MCF 10A (cell line): ENCODE data around the gene IFIT5. TPM values are rescaled to one million over a fixed set of nuclear protein-coding genes. Genes with fewer than 3 reads are reported as not detected.

Experiments
- BruUV-seq: library from RNA; stranded (reverse); fragments of 400-500 nt; replicated peaks from 2 replicates; lab custom pipeline; 2021; lab: Mats Ljungman, UMichigan
- CTCF ChIA-PET: fragments of 300-600 bp; sonication (Branson Sonifier 250); formaldehyde crosslinking; extraction: SDS; loops from one replicate; lab custom pipeline; 2021; ENCODE audit warnings: antibody characterized with exemption, inconsistent platforms; lab: Yijun Ruan, JAX
- POLR2A ChIA-PET: fragments of 300-600, 350-650 bp; sonication (Branson Sonifier 250); formaldehyde crosslinking; extraction: SDS; loops from one replicate; lab custom pipeline; 2020; ENCODE audit warnings: antibody characterized with exemption, inconsistent platforms; lab: Yijun Ruan, JAX
- DNase-seq: peaks from one replicate; pipeline ENCODE4 v3.0.0-alpha.2; 2018; ENCODE audit not compliant: unreplicated experiment
- H3K27ac Mint-ChIP-seq: one replicate; pipeline ENCODE4 v1.8.0; 2022; ENCODE audit warnings: mild to moderate bottlenecking, low read depth, mixed read lengths; ENCODE audit not compliant: unreplicated experiment
- H3K27me3 Mint-ChIP-seq: one replicate; pipeline ENCODE4 v1.8.0; 2022; ENCODE audit warnings: mixed read lengths; ENCODE audit not compliant: insufficient read depth, unreplicated experiment
- H3K36me3 Mint-ChIP-seq: one replicate; pipeline ENCODE4 v1.8.0; 2022; ENCODE audit warnings: mild to moderate bottlenecking, moderate library complexity, mixed read lengths; ENCODE audit not compliant: insufficient read depth, unreplicated experiment
- H3K4me1 Mint-ChIP-seq: one replicate; pipeline ENCODE4 v1.8.0; 2022; ENCODE audit warnings: mixed read lengths; ENCODE audit not compliant: insufficient read depth, unreplicated experiment
- H3K4me3 Mint-ChIP-seq: one replicate; pipeline ENCODE4 v1.8.0; 2022; ENCODE audit warnings: mild to moderate bottlenecking, moderate library complexity, mixed read lengths; ENCODE audit not compliant: unreplicated experiment
- H3K9me3 Mint-ChIP-seq: one replicate; pipeline ENCODE4 v1.8.0; 2022; ENCODE audit warnings: mixed read lengths; ENCODE audit not compliant: unreplicated experiment
- CTCF ChIP-seq: fragments of 200-600 bp; IDR thresholded peaks from one replicate; pipeline ENCODE4 v1.8.0; 2022; ENCODE audit warnings: antibody characterized with exemption, mild to moderate bottlenecking; ENCODE audit not compliant: unreplicated experiment
- intact Hi-C: fragments of 100-400 bp; cut with micrococcal nuclease; formaldehyde crosslinking; loops from 2 replicates; pipeline ENCODE4 v1.14.1; 2022
- total RNA-seq: library from RNA; stranded (reverse); gene quantifications from 2 replicates; pipeline ENCODE4 v1.2.3, GENCODE V29; 2022

Gene IFIT5
- total RNA-seq, 1 experiment from 2014 or later = 11.2 TPM

- H3K4me3 Mint-ChIP-seq = no peak overlapping the region
- no peaks in the 10 kb centered on the region for H3K27me3 Mint-ChIP-seq
- no peak for TF ChIP-seq CTCF
- H3K27ac Mint-ChIP-seq = no peak overlapping the region
- intact Hi-C loops = no loop called here
- BruUV-seq = no TSS peak
- CTCF ChIA-PET = interaction anchor here (0.5 to 1.7 kb wide), 4 partner anchors 10 to 1385 kb away, joined by 4 to 6 read pairs (median 5); no protein-coding TSS in a partner anchor
- POLR2A ChIA-PET = interaction anchor here (1.2 to 1.4 kb wide), 2 partner anchors 36 to 139 kb away, joined by 3 read pairs; partner anchors contain the start of gene IFIT5
- no peaks in the 10 kb centered on the region for H3K9me3 Mint-ChIP-seq
- H3K36me3 Mint-ChIP-seq = no peaks in the 10 kb centered on the region
- DNase-seq = no peak
- H3K4me1 Mint-ChIP-seq = peaks cover 4% of the 10 kb centered on the region
These were observed 35.3 kb upstream of the IFIT5 start for GRCh38 chr10:89379103-89379502.

- Mint-ChIP-seq H3K4me3 (no peak overlapping the region), H3K27me3 (no peaks in the 10 kb centered on the region), H3K4me1 (no peaks in the 10 kb centered on the region), H3K36me3 (no peaks in the 10 kb centered on the region), H3K9me3 (no peaks in the 10 kb centered on the region), H3K27ac (no peak overlapping the region)
- intact Hi-C loops = no loop called here
- no peak for DNase-seq
- TF ChIP-seq CTCF = no peak
- BruUV-seq = no TSS peak
- CTCF ChIA-PET = no interaction called here
- POLR2A ChIA-PET = interaction anchor here (0.7 kb wide), 1 partner anchor 17 kb away, joined by 3 read pairs; no protein-coding TSS in a partner anchor
These were observed 31.6 kb upstream of the IFIT5 start for GRCh38 chr10:89382757-89383156.

GRCh38 chr10:89384474-89385340 is 29.7 kb upstream of the IFIT5 start:
- TF ChIP-seq CTCF = no peak
- Mint-ChIP-seq H3K4me3 (no peak overlapping the region), H3K27me3 (no peaks in the 10 kb centered on the region), H3K27ac (no peak overlapping the region), H3K9me3 (no peaks in the 10 kb centered on the region), H3K36me3 (no peaks in the 10 kb centered on the region), H3K4me1 (no peaks in the 10 kb centered on the region)
- CTCF ChIA-PET = interaction anchor here (1.2 kb wide), 1 partner anchor 16 kb away, joined by 4 read pairs; no protein-coding TSS in a partner anchor
- intact Hi-C loops = no loop called here
- BruUV-seq = no TSS peak
- no peak for DNase-seq
- POLR2A ChIA-PET = interaction anchor here (1.5 kb wide), 1 partner anchor 10 kb away, joined by 3 read pairs; no protein-coding TSS in a partner anchor

- no peak overlapping the region for H3K27ac Mint-ChIP-seq
- POLR2A ChIA-PET = interaction anchor here (0.8 kb wide), 1 partner anchor 1483 kb away, joined by 3 read pairs; the partner anchor contains the start of gene RPP30
- CTCF ChIA-PET = interaction anchor here (0.6 to 1.1 kb wide), 6 partner anchors 9 to 359 kb away, joined by 3 to 7 read pairs (median 3); no protein-coding TSS in a partner anchor
- H3K9me3 Mint-ChIP-seq = no peaks in the 10 kb centered on the region
- no peak overlapping the region for H3K4me3 Mint-ChIP-seq
- H3K27me3 Mint-ChIP-seq = no peaks in the 10 kb centered on the region
- no peak for TF ChIP-seq CTCF
- no peak for DNase-seq
- no peaks in the 10 kb centered on the region for H3K36me3 Mint-ChIP-seq
- no TSS peak for BruUV-seq
- H3K4me1 Mint-ChIP-seq = no peaks in the 10 kb centered on the region
- intact Hi-C loops = loop anchor here (1.0 kb wide), 1 partner anchor 172 kb away; no protein-coding TSS in a partner anchor
These were observed 25.6 kb upstream of the IFIT5 start for GRCh38 chr10:89388806-89389205.
